Stimulated activated CD8-positive, alpha-beta memory T cell treated with anti-CD3 and anti-CD28 coated beads, Interleukin-7, amount 100 ng/mL, for 1 hour (primary cell): Measurements from ENCODE around the gene CHD9NB.

ENCODE experiments used
- DNase-seq, 2 donors: peaks; one replicate each; pipeline ENCODE4 v3.0.0-alpha.2; 2020; ENCODE audit warnings: low read depth in 2 of 2

Gene CHD9NB

GRCh38 chr16:53031323-53031942 lies 21.3 kb downstream of the CHD9NB start:
- DNase-seq: no peak

- DNase-seq: no peak
These were observed 22.7 kb downstream of the CHD9NB start for GRCh38 chr16:53029971-53030370.

- DNase-seq: no peak
These were observed 28.7 kb downstream of the CHD9NB start for GRCh38 chr16:53024045-53024444.

- no peak for DNase-seq
These were observed 30.3 kb downstream of the CHD9NB start for GRCh38 chr16:53022374-53022773.

GRCh38 chr16:53018834-53019416 lies 33.8 kb downstream of the CHD9NB start:
- no peak for DNase-seq

GRCh38 chr16:53014287-53014686 lies 38.4 kb downstream of the CHD9NB start:
- no peak for DNase-seq

- DNase-seq: no peak
These were observed 45.6 kb downstream of the CHD9NB start for GRCh38 chr16:53007095-53007494.

GRCh38 chr16:52997922-52998321 lies 54.8 kb downstream of the CHD9NB start:
- DNase-seq: no peak

- no peak for DNase-seq
These were observed 57.8 kb downstream of the CHD9NB start for GRCh38 chr16:52994942-52995341.

- no peak for DNase-seq
These were observed 59.5 kb downstream of the CHD9NB start for GRCh38 chr16:52993179-52993578.

GRCh38 chr16:52991572-52991971 lies 61.1 kb downstream of the CHD9NB start:
- no peak for DNase-seq
